PC-9 (cell line): ENCODE results near the gene CWC22.

Experiments used
- EZH2 ChIP-seq: fragments of 200-600 bp; sonication (generic); IDR thresholded peaks from 2 replicates; pipeline ENCODE4 v1.8.0; 2017; ENCODE audit warnings: antibody characterized with exemption, low read depth
- TF ChIP-seq, protein P1 (sequence below): fragments of 200-600 bp; sonication (generic); conservative IDR thresholded peaks from 2 replicates; pipeline ENCODE4 v1.6.1; 2017; ENCODE audit warnings: mixed run types, antibody characterized with exemption, mild to moderate bottlenecking, moderate library complexity

DNA sequence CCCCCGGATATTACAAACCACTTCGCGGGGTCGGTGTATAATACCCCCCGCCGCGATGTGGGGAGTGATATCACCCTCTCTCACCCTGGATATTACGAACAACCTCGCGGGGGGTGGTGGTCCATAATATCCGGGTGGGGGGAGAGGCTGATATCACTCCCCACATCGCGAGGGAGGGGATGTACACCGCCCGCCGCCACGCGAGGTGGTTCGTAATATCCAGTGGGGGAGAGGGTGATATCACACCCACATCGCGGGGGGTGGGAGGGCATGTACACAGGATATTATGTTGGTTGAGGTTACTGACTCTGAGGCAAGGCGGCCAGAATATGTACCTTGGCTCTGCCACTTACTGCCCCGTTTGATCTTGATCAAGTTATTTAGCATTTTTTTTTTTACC is 14.8 kb upstream of the CWC22 start:
- TF ChIP-seq, protein P1, sequence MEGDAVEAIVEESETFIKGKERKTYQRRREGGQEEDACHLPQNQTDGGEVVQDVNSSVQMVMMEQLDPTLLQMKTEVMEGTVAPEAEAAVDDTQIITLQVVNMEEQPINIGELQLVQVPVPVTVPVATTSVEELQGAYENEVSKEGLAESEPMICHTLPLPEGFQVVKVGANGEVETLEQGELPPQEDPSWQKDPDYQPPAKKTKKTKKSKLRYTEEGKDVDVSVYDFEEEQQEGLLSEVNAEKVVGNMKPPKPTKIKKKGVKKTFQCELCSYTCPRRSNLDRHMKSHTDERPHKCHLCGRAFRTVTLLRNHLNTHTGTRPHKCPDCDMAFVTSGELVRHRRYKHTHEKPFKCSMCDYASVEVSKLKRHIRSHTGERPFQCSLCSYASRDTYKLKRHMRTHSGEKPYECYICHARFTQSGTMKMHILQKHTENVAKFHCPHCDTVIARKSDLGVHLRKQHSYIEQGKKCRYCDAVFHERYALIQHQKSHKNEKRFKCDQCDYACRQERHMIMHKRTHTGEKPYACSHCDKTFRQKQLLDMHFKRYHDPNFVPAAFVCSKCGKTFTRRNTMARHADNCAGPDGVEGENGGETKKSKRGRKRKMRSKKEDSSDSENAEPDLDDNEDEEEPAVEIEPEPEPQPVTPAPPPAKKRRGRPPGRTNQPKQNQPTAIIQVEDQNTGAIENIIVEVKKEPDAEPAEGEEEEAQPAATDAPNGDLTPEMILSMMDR, result no peak
- TF ChIP-seq EZH2, result no peak
